Heart right ventricle (tissue), 16 donors: Measurements from ENCODE around the gene EFR3B. TPM values are rescaled to one million over a fixed set of nuclear protein-coding genes. Genes with fewer than 3 reads are reported as not detected.
"Not testable (repeated sequence)": the region's sequence is repeated elsewhere in the genome, so short reads cannot be mapped to it uniquely, and the experiment has no call there.

ENCODE experiments used
- ATAC-seq, 8 donors: fragments of 200-7000 bp; cut with Tn5 transposase; one replicate each; pipeline ENCODE4 v1.9.1; 2020; ENCODE audit warnings: mild to moderate bottlenecking in 8 of 8, moderate library complexity in 8 of 8, moderate number of reproducible peaks in 1 of 8
- DNase-seq, 2 donors: peaks; one replicate each; pipeline ENCODE4 v3.0.0-alpha.2; 2020
- H3K27ac ChIP-seq, 10 donors: fragments of 200-600 bp; sonication (generic) in 2 of 10; one replicate each; pipeline versions ENCODE4 v1.5.0 to v1.8.0; 2020 to 2022; ENCODE audit warnings: mild to moderate bottlenecking in 3 of 10
- H3K27me3 ChIP-seq, 7 donors: fragments of 200-600 bp; one replicate each; pipeline ENCODE4 v1.8.0; 2021 to 2022; ENCODE audit warnings: mild to moderate bottlenecking in 2 of 7
- H3K36me3 ChIP-seq, 9 donors: fragments of 200-600 bp; sonication (generic) in 1 of 9; one replicate each; pipeline versions ENCODE4 v1.5.0 to v1.8.0; 2020 to 2022; ENCODE audit warnings: mild to moderate bottlenecking in 2 of 9
- H3K4me1 ChIP-seq, 9 donors: fragments of 200-600 bp; sonication (generic) in 1 of 9; one replicate each; pipeline versions ENCODE4 v1.5.0 to v1.8.0; 2020 to 2022; ENCODE audit warnings: mild to moderate bottlenecking in 4 of 9
- H3K4me3 ChIP-seq, 10 donors: fragments of 200-600 bp; sonication (generic) in 2 of 10; one replicate each; pipeline versions ENCODE4 v1.5.0 to v1.8.0; 2020 to 2022; ENCODE audit warnings: mild to moderate bottlenecking in 7 of 10, moderate library complexity in 2 of 10
- H3K9me3 ChIP-seq, 11 donors: fragments of 200-600 bp in 10 of 11; sonication (generic) in 2 of 11; one replicate each; pipeline versions ENCODE4 v1.5.0 to v1.8.0; 2013 to 2022; ENCODE audit warnings: mild to moderate bottlenecking in 2 of 11, control low read depth in 1 of 11, moderate library complexity in 1 of 11
- WGBS, 2 donors: extraction: QIAGEN DNeasy Blood & Tissue Kit; methylation state at CpG; one replicate each; pipeline ENCODE4 v1.1.7; 2013; ENCODE audit warnings: inconsistent platforms in 1 of 2; 5-methylcytosine and 5-hydroxymethylcytosine counted together
- intact Hi-C, 10 donors: fragments of 100-400 bp; cut with DNase I; formaldehyde crosslinking; loops; one replicate each; pipeline versions ENCODE4 v1.11.1 to v1.14.2; 2022
- polyA plus RNA-seq, 2 donors: library from polyadenylated mRNA; stranded (reverse); fragments of 200-250 nt; gene quantifications; one replicate each; pipeline ENCODE4 v1.2.3, GENCODE V29; 2013
- total RNA-seq, 10 donors: library from RNA; stranded (reverse); fragmentation: NEBNext Ultra II Directional in 3 of 10; extraction: Animal tissue kit (Norgen Biotek cat#: 25700) in 3 of 10; gene quantifications; one replicate each; pipeline versions ENCODE4 v1.2.1 to v1.2.4, GENCODE V29; 2021 to 2023
- TF ChIP-seq, protein P1 (sequence below), 9 donors: fragments of 200-600 bp; sonication (generic) in 2 of 9; IDR thresholded peaks; one replicate each; pipeline versions ENCODE4 v1.5.0 to v1.8.0; 2021 to 2022; ENCODE audit warnings: antibody characterized with exemption in 9 of 9, mild to moderate bottlenecking in 5 of 9, moderate library complexity in 1 of 9
- donor health status: Arrhythmogenic right ventricular cardiomyopathy.
- donor health status: ischemic (EF 13 %, LVEDD 7.1; RV severe dilation, severe dysfunction).
- donor health status: healthy with polysubstance abuse.
- donor health status: DM: no; HTN: yes; CAD: no.
- donor health status: DM: no; HTN: no; CAD: no.
- donor health status: ischemic (EF 25% LVEDD 6.9; RV normal size, moderate dysfunction).
- donor health status: ischemic (EF 25% LVEDD 5.7; RV mildly dilated, moderate dysfunction).
- donor health status: healthy.
- donor health status: DM: yes; HTN: yes; CAD: no.
- donor health status: Ischemic cardiomyopathy.
- donor health status: ischemic (EF 35%, LVEDD 5.7; RV mildly dilated, moderate dysfunction).
- donor health status: nonischemic (EF 11% LVEDD 7.7; RV severe dilation, severe dysfunction).
- donor health status: DM: yes; HTN: yes; CAD: no.
- donor health status: PGD.
- donor health status: ischemic (EF 29% LVEDD 5.4; RV normal size, mild dysfunction).
- donor health status: nonischemic (EF 23%, LVEDD 6.1; RV moderate dilation, normal function).

The EFR3B gene
- total and polyA plus RNA-seq, 12 donors = 0.62 to 15.2 (median 7.0) TPM

DNA sequence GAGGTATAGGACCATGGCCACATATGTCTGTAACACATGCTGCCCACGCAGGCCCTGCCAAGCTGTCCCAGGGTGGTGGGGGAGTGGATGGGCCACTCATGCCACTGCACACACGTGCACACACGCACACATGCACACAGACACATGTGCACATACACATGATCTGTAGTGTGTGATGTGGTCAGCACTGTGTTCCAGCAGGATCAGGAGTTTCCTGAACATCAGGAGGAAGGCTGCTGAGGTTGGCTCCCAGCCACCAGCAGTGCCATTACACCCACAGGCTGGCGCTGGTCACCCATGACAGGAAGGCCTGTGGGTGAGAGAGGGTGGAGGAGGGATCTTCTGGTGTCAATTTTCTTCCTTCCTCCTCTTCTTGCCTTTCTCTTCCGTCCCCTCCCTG lies 81.8 kb downstream of the EFR3B start:
- H3K27me3 ChIP-seq = no peaks in the 10 kb centered on the region
- intact Hi-C loops = loop anchor here in 2 of 10 donors (10.0 kb wide), 1 partner anchor 79 kb away; the partner anchor contains the start of gene EFR3B (in 2 of the 2)
- H3K36me3 ChIP-seq = peaks cover 0 to 16% (median 0%) of the 10 kb centered on the region in 9 donors
- DNase-seq (no peak), ATAC-seq (peak in 2 of 8 donors; percentile 13 to 27)
- TF ChIP-seq, protein P1, sequence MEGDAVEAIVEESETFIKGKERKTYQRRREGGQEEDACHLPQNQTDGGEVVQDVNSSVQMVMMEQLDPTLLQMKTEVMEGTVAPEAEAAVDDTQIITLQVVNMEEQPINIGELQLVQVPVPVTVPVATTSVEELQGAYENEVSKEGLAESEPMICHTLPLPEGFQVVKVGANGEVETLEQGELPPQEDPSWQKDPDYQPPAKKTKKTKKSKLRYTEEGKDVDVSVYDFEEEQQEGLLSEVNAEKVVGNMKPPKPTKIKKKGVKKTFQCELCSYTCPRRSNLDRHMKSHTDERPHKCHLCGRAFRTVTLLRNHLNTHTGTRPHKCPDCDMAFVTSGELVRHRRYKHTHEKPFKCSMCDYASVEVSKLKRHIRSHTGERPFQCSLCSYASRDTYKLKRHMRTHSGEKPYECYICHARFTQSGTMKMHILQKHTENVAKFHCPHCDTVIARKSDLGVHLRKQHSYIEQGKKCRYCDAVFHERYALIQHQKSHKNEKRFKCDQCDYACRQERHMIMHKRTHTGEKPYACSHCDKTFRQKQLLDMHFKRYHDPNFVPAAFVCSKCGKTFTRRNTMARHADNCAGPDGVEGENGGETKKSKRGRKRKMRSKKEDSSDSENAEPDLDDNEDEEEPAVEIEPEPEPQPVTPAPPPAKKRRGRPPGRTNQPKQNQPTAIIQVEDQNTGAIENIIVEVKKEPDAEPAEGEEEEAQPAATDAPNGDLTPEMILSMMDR (IDR thresholded peaks at IDR 0.05) = no peak
- H3K4me3 ChIP-seq = no peak overlapping the region
- H3K27ac ChIP-seq = no peak overlapping the region
- peaks cover 0 to 9% (median 0%) of the 10 kb centered on the region in 9 donors for H3K4me1 ChIP-seq
- H3K9me3 ChIP-seq = no peaks in the 10 kb centered on the region
- 74 to 93% methylated on average over 5 of the region's 5 CpGs for WGBS, 2 donors

- 90 to 94% methylated on average over 7 of the region's 7 CpGs for WGBS, 2 donors
- DNase-seq = no peak
- no peak overlapping the region for H3K4me3 ChIP-seq
- ATAC-seq = no peak
- TF ChIP-seq, protein P1 (IDR thresholded peaks at IDR 0.05) = no peak
- H3K36me3 ChIP-seq = peaks cover 0 to 18% (median 0%) of the 10 kb centered on the region in 9 donors
- H3K27me3 ChIP-seq = peaks cover 0 to 7% (median 0%) of the 10 kb centered on the region in 7 donors
- peaks cover 0 to 17% (median 4%) of the 10 kb centered on the region in 9 donors for H3K4me1 ChIP-seq
- no peaks in the 10 kb centered on the region for H3K9me3 ChIP-seq
- no peak overlapping the region for H3K27ac ChIP-seq
- intact Hi-C loops = loop anchor here in 4 of 10 donors (5.0 to 10.0 kb wide), 4 partner anchors 43 to 88 kb away; partner anchors contain the start of gene EFR3B (in 3 of the 4)
Observed at GRCh38 chr2:25125189-25125588, 83.3 kb downstream of the EFR3B start.

DNA sequence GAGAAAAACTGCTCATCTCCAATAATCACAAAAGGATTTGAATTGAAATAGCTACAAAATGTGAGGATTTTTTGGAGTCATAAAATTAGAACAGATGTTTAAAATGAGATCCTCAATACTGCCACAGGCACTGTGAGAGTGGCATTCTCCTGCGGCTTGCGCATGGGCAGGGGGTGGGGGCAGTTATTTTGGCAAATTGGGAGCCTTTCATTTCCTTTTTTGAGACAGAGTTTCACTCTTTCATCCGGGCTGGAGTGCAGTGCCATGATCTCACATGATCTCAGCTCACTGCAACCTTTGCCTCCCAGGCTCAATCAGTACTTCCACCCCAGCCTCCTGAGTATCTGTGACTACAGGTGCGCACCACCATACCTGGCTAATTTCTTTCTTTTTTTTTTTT lies 84.1 kb downstream of the EFR3B start:
- intact Hi-C loops = loop anchor here in 4 of 10 donors (5.0 to 10.0 kb wide), 4 partner anchors 44 to 89 kb away; partner anchors contain the start of gene EFR3B (in 3 of the 4)
- no peak for DNase-seq
- WGBS, 2 donors = 87 to 94% methylated on average over 4 of the region's 4 CpGs

DNA sequence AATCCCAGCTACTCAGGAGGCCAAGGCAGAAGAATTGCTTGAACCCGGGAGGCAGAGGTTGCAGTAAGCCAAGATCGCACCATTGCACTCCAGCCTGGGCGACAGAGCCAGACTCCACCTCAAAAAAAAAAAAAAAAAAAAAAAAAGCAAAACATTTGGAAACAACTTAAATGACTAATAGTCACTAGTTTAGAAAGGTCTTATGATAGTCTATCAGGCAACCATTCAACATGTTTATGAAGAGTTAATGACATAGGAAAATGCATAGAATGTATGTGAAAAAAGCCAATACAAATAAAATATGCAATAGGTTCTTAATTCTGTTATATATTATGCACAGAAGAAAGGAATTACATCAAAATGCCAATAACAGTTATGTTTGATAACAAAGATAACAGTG lies 85.2 kb downstream of the EFR3B start:
- not testable (repeated sequence) for DNase-seq, H3K9me3 ChIP-seq, ATAC-seq, H3K27ac ChIP-seq, H3K4me3 ChIP-seq
- Histone ChIP-seq H3K27me3 (peaks cover 0 to 26% (median 0%) of the 10 kb centered on the region in 7 donors), H3K4me1 (peaks cover 4 to 30% (median 12%) of the 10 kb centered on the region in 9 donors), H3K36me3 (peaks cover 0 to 15% (median 0%) of the 10 kb centered on the region in 9 donors)
- 94 to 95% methylated on average over 3 of the region's 3 CpGs for WGBS, 2 donors
- intact Hi-C loops = loop anchor here in 4 of 10 donors (5.0 to 10.0 kb wide), 4 partner anchors 45 to 90 kb away; partner anchors contain the start of gene EFR3B (in 3 of the 4)

More for the DNA sequence above, 84.1 kb downstream of the EFR3B start:
- ATAC-seq = no peak
- Histone ChIP-seq H3K27me3 (peaks cover 0 to 15% (median 0%) of the 10 kb centered on the region in 7 donors), H3K9me3 (no peaks in the 10 kb centered on the region), H3K27ac (no peak overlapping the region), H3K4me3 (no peak overlapping the region), H3K36me3 (peaks cover 0 to 21% (median 0%) of the 10 kb centered on the region in 9 donors), H3K4me1 (peaks cover 0 to 19% (median 4%) of the 10 kb centered on the region in 9 donors)
- TF ChIP-seq, protein P1 (IDR thresholded peaks at IDR 0.05) = no peak

DNA sequence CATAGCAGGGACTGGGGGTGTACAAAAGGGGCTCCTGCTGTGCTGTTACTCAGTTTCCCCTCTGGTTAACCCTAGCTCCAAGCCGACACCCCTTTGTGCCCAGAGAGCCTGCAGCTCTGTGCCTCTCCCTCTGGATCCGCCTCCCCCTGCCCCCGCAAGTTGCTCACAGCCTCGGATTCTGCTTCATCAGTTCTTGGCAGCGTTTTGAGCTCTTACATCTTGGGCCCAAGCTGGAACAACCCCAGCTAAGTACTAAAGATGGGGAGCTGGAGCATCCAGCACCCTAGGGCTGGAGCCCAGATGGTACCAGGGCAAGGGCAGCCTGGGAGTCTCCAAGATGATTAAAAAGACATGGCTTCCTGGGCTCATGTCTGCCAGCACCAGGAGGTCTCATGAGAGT lies 85.8 kb downstream of the EFR3B start:
- 77 to 80% methylated on average over 5 of the region's 5 CpGs for WGBS, 2 donors
- Histone ChIP-seq H3K4me3 (no peak overlapping the region), H3K9me3 (no peaks in the 10 kb centered on the region), H3K27me3 (peaks cover 0 to 31% (median 0%) of the 10 kb centered on the region in 7 donors), H3K27ac (no peak overlapping the region), H3K4me1 (peaks cover 4 to 36% (median 14%) of the 10 kb centered on the region in 9 donors), H3K36me3 (peaks cover 0 to 9% (median 0%) of the 10 kb centered on the region in 9 donors)
- ATAC-seq = no peak
- intact Hi-C loops = loop anchor here in 5 of 10 donors (2.0 to 10.0 kb wide), 6 partner anchors 29 to 153 kb away; partner anchors contain the start of gene EFR3B (in 3 of the 5)
- DNase-seq = no peak
- TF ChIP-seq, protein P1 (IDR thresholded peaks at IDR 0.05) = no peak
